Fibroblast of lung (primary cell): ENCODE measurements around the gene ADGRB3. TPM values are rescaled to one million over a fixed set of nuclear protein-coding genes. Genes with fewer than 3 reads are reported as not detected.

Experiments
- DNase-seq, 2 donors: peaks; one replicate each; pipeline versions ENCODE4 v3.0.0 to v3.0.0-alpha.2; 2010; ENCODE audit warnings: low read depth in 2 of 2
- H2AFZ ChIP-seq: 2 replicates; pipeline ENCODE4 v1.5.1; 2012; ENCODE audit warnings: low read length, control low read depth, inconsistent platforms
- H3K27ac ChIP-seq: 2 replicates; pipeline ENCODE4 v1.5.1; 2011; ENCODE audit warnings: low read length, control low read depth; ENCODE audit not compliant: insufficient read depth
- H3K27me3 ChIP-seq: 2 replicates; pipeline ENCODE4 v1.5.1; 2011; ENCODE audit warnings: mild to moderate bottlenecking, low read length; ENCODE audit not compliant: control insufficient read depth, insufficient read depth
- H3K36me3 ChIP-seq: 2 replicates; pipeline ENCODE4 v1.5.1; 2011; ENCODE audit warnings: low read length; ENCODE audit not compliant: control insufficient read depth, insufficient read depth
- H3K4me1 ChIP-seq: 2 replicates; pipeline ENCODE4 v1.5.1; 2011; ENCODE audit warnings: low read length; ENCODE audit not compliant: control insufficient read depth, insufficient read depth; ENCODE audit errors: extremely low read depth
- H3K4me2 ChIP-seq: 2 replicates; pipeline ENCODE4 v1.5.1; 2011; ENCODE audit warnings: low read length, control low read depth; ENCODE audit not compliant: insufficient read depth; ENCODE audit errors: extremely low read depth
- H3K4me3 ChIP-seq, 4 experiments: fragments of 200-600 bp in 1 of 4; sonication (generic) in 1 of 4; replicated peaks in 1 of 4; 2 replicates each; pipeline ENCODE4 v1.5.1; 2011 to 2016; ENCODE audit warnings: low read length in 4 of 4, low read depth in 3 of 4, mild to moderate bottlenecking in 3 of 4, control low read depth in 2 of 4, inconsistent platforms in 1 of 4, mixed read lengths in 1 of 4; ENCODE audit not compliant: insufficient read depth in 1 of 4; ENCODE audit errors: control extremely low read depth in 1 of 4
- H3K79me2 ChIP-seq: 2 replicates; pipeline ENCODE4 v1.5.1; 2012; ENCODE audit warnings: mild to moderate bottlenecking, low read length, inconsistent platforms; ENCODE audit not compliant: control insufficient read depth, insufficient read depth
- H3K9ac ChIP-seq: 2 replicates; pipeline ENCODE4 v1.5.1; 2011; ENCODE audit warnings: mild to moderate bottlenecking, low read length, control low read depth; ENCODE audit not compliant: insufficient read depth
- H3K9me3 ChIP-seq: 2 replicates; pipeline ENCODE4 v1.5.1; 2012; ENCODE audit warnings: low read depth, low read length; ENCODE audit not compliant: control insufficient read depth, insufficient read depth
- H4K20me1 ChIP-seq: 2 replicates; pipeline ENCODE4 v1.5.1; 2011; ENCODE audit warnings: low read length; ENCODE audit not compliant: control insufficient read depth, insufficient read depth; ENCODE audit errors: extremely low read depth
- CTCF ChIP-seq, 2 donors: IDR thresholded peaks in 1 of 2; conservative IDR thresholded peaks in 1 of 2; 1 replicate in 1 of 2; 2 replicates in 1 of 2; pipeline ENCODE4 v1.5.1; 2011 to 2012; ENCODE audit warnings: low read length in 2 of 2, control low read depth in 1 of 2, inconsistent platforms in 1 of 2, low read depth in 1 of 2, mild to moderate bottlenecking in 1 of 2
- EZH2 ChIP-seq: IDR thresholded peaks from 2 replicates; pipeline ENCODE4 v1.5.1; 2012; ENCODE audit warnings: low read length, control low read depth, mild to moderate bottlenecking; ENCODE audit errors: missing control alignments
- polyA plus RNA-seq, 2 donors: library from polyadenylated mRNA; depleted of rRNA in 1 of 2; stranded (reverse) in 1 of 2; unstranded in 1 of 2; fragments of >200 nt; gene quantifications; 2 replicates each; pipeline ENCODE4 v1.2.1, GENCODE V29; 2011 to 2012; ENCODE audit warnings: missing spikeins in 1 of 2
- total RNA-seq: library from RNA; depleted of rRNA; stranded (reverse); fragments of >200 nt; gene quantifications from 2 replicates; pipeline ENCODE4 v1.2.1, GENCODE V29; 2014

The ADGRB3 gene
- total and polyA plus RNA-seq, 2 donors (not counting 1 experiment from before 2014, with no cell fraction given), result 0.33 TPM; not detected in 1

GRCh38 chr6:69339163-69339550, 704.1 kb downstream of the ADGRB3 start:
- Histone ChIP-seq H2AFZ (no peak overlapping the region), H3K4me2 (no peak overlapping the region), H3K36me3 (no peaks in the 10 kb centered on the region), H3K79me2 (no peaks in the 10 kb centered on the region), H4K20me1 (no peaks in the 10 kb centered on the region), H3K9me3 (no peaks in the 10 kb centered on the region), H3K9ac (no peak overlapping the region), H3K4me1 (no peaks in the 10 kb centered on the region), H3K4me3 (no peak overlapping the region), H3K27ac (no peak overlapping the region), H3K27me3 (no peaks in the 10 kb centered on the region)
- DNase-seq, result no peak
- TF ChIP-seq EZH2 (no peak), CTCF (conservative IDR thresholded peaks at IDR 0.05 in 1 of 2, IDR thresholded peaks at IDR 0.05 in 1 of 2; ENCODE audit: low read depth in 1 of 2, low read length in 2 of 2) (no peak)

GRCh38 chr6:69340196-69340595, 705.1 kb downstream of the ADGRB3 start:
- no peaks in the 10 kb centered on the region for H3K79me2 ChIP-seq
- H3K27me3 ChIP-seq, result no peaks in the 10 kb centered on the region
- no peaks in the 10 kb centered on the region for H3K36me3 ChIP-seq
- no peak overlapping the region for H2AFZ ChIP-seq
- no peak overlapping the region for H3K27ac ChIP-seq
- no peak overlapping the region for H3K9ac ChIP-seq
- DNase-seq, result no peak
- no peak for TF ChIP-seq CTCF (conservative IDR thresholded peaks at IDR 0.05 in 1 of 2, IDR thresholded peaks at IDR 0.05 in 1 of 2; ENCODE audit: low read depth in 1 of 2, low read length in 2 of 2)
- no peak for TF ChIP-seq EZH2
- no peak overlapping the region for H3K4me3 ChIP-seq
- no peak overlapping the region for H3K4me2 ChIP-seq
- H3K9me3 ChIP-seq, result no peaks in the 10 kb centered on the region
- H3K4me1 ChIP-seq, result no peaks in the 10 kb centered on the region
- H4K20me1 ChIP-seq, result no peaks in the 10 kb centered on the region

- H3K27ac ChIP-seq, result no peak overlapping the region
- no peak overlapping the region for H2AFZ ChIP-seq
- H3K9ac ChIP-seq, result no peak overlapping the region
- H3K4me3 ChIP-seq, result no peak overlapping the region
- no peaks in the 10 kb centered on the region for H3K79me2 ChIP-seq
- TF ChIP-seq CTCF (conservative IDR thresholded peaks at IDR 0.05 in 1 of 2, IDR thresholded peaks at IDR 0.05 in 1 of 2; ENCODE audit: low read depth in 1 of 2, low read length in 2 of 2) (no peak), EZH2 (no peak)
- H3K36me3 ChIP-seq, result no peaks in the 10 kb centered on the region
- DNase-seq, result peak in 1 of 2 donors; percentile 44
- no peaks in the 10 kb centered on the region for H3K9me3 ChIP-seq
- H3K4me1 ChIP-seq, result no peaks in the 10 kb centered on the region
- H3K4me2 ChIP-seq, result no peak overlapping the region
- H3K27me3 ChIP-seq, result no peaks in the 10 kb centered on the region
- no peaks in the 10 kb centered on the region for H4K20me1 ChIP-seq
Measured at GRCh38 chr6:69343851-69344250, 708.8 kb downstream of the ADGRB3 start.
